DMS153 treated with DMSO at 0.1 percent for 48 hours (cell line): ENCODE measurements around the gene VPS33A.
A peak's percentile ranks its signal among the peaks of the same experiment; 100 is the strongest.

Source experiments
- DNase-seq: peaks from one replicate; lab custom pipeline; 2025; ENCODE audit not compliant: unreplicated experiment; lab: John Stamatoyannopoulos, UW

The VPS33A gene

DNA sequence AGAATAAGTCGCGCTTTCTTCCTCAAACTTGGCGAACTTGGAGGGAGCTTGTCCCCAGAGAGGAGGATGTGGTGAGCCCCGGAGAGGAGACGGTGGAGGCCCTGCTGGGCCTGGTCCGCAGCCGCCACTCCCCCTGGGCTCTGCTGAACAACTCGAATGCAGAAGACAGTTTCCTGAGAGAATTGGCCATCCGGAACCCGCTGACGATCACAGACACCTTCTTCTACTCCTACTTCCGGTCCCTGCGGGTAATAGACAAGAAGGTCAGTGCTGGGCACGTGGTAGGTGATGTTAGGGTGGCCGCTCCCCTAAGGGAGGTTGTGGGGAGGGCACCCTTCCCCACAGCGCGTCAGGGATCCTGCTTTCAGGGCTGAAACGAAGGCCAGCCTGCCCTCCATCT, 81.8 kb downstream of the VPS33A start:
- no peak for DNase-seq

GRCh38 chr12:122183588-122183940, 82.7 kb downstream of the VPS33A start:
- DNase-seq = no peak

- peak; percentile 15 for DNase-seq
Measured at GRCh38 chr12:122182887-122183587, 83.3 kb downstream of the VPS33A start, which contains the start of gene LRRC43. LRRC43 (plus strand) TSS chr12:122183123; CDS start chr12:122183145, 22 bp downstream.
